Measurements from ENCODE around the gene LELP1.
"Not testable (repeated sequence)": the region's sequence is repeated elsewhere in the genome, so short reads cannot be mapped to it uniquely, and the experiment has no call there.

The LELP1 gene

GRCh38 chr1:153217212-153217611 is 14.0 kb downstream of the LELP1 start, which contains the start of gene PRR9:
PRR9 (plus strand) TSS chr1:153217584; CDS start chr1:153218145, 561 bp downstream.
- no peaks in the 10 kb centered on the region for H3K4me1 Mint-ChIP-seq (ENCODE audit: low read depth)
- no peak within 1 kb of the TSS for H3K4me3 Mint-ChIP-seq
- H3K36me3 Mint-ChIP-seq (ENCODE audit: low read depth) = no peaks in the 10 kb centered on the region
- H3K27me3 Mint-ChIP-seq = peaks cover 15% of the 10 kb centered on the region
- no peaks in the 10 kb centered on the region for H3K9me3 Mint-ChIP-seq
- no peak within 1 kb of the TSS for H3K27ac Mint-ChIP-seq

GRCh38 chr1:153217744-153218416 is 14.7 kb downstream of the LELP1 start:
- Mint-ChIP-seq H3K27me3 (peaks cover 12% of the 10 kb centered on the region), H3K27ac (no peak overlapping the region), H3K9me3 (no peaks in the 10 kb centered on the region), H3K36me3 (ENCODE audit: low read depth) (no peaks in the 10 kb centered on the region), H3K4me3 (no peak overlapping the region), H3K4me1 (ENCODE audit: low read depth) (no peaks in the 10 kb centered on the region)

GRCh38 chr1:153220606-153221303 is 17.5 kb downstream of the LELP1 start:
- Mint-ChIP-seq H3K36me3 (ENCODE audit: low read depth) (no peaks in the 10 kb centered on the region), H3K4me3 (no peak overlapping the region), H3K9me3 (no peaks in the 10 kb centered on the region), H3K27me3 (peaks cover 27% of the 10 kb centered on the region), H3K27ac (no peak overlapping the region), H3K4me1 (ENCODE audit: low read depth) (no peaks in the 10 kb centered on the region)

GRCh38 chr1:153223040-153223891 is 20.0 kb downstream of the LELP1 start:
- H3K27me3 Mint-ChIP-seq = peaks cover 27% of the 10 kb centered on the region
- not testable (repeated sequence) for H3K27ac Mint-ChIP-seq; H3K4me3 Mint-ChIP-seq; H3K36me3 Mint-ChIP-seq (ENCODE audit: low read depth); H3K4me1 Mint-ChIP-seq (ENCODE audit: low read depth); H3K9me3 Mint-ChIP-seq

GRCh38 chr1:153227810-153228209 is 24.6 kb downstream of the LELP1 start:
- Mint-ChIP-seq H3K4me3 (no peak overlapping the region), H3K9me3 (no peaks in the 10 kb centered on the region), H3K4me1 (ENCODE audit: low read depth) (no peaks in the 10 kb centered on the region), H3K27ac (no peak overlapping the region), H3K27me3 (peaks cover 23% of the 10 kb centered on the region), H3K36me3 (ENCODE audit: low read depth) (no peaks in the 10 kb centered on the region)

- Mint-ChIP-seq H3K4me3 (no peak overlapping the region), H3K36me3 (ENCODE audit: low read depth) (no peaks in the 10 kb centered on the region), H3K27ac (no peak overlapping the region), H3K9me3 (no peaks in the 10 kb centered on the region), H3K4me1 (ENCODE audit: low read depth) (no peaks in the 10 kb centered on the region), H3K27me3 (peaks cover 21% of the 10 kb centered on the region)
Measured at GRCh38 chr1:153228491-153228890, 25.3 kb downstream of the LELP1 start.

GRCh38 chr1:153229076-153229829 is 26.0 kb downstream of the LELP1 start:
- H3K27me3 Mint-ChIP-seq = peaks cover 16% of the 10 kb centered on the region
- H3K4me1 Mint-ChIP-seq (ENCODE audit: low read depth); H3K27ac Mint-ChIP-seq; H3K9me3 Mint-ChIP-seq; H3K36me3 Mint-ChIP-seq (ENCODE audit: low read depth); H3K4me3 Mint-ChIP-seq: not testable (repeated sequence)

GRCh38 chr1:153231363-153231762 is 28.1 kb downstream of the LELP1 start:
- H3K27ac Mint-ChIP-seq = no peak overlapping the region
- H3K4me1 Mint-ChIP-seq (ENCODE audit: low read depth) = no peaks in the 10 kb centered on the region
- no peaks in the 10 kb centered on the region for H3K36me3 Mint-ChIP-seq (ENCODE audit: low read depth)
- no peak overlapping the region for H3K4me3 Mint-ChIP-seq
- no peaks in the 10 kb centered on the region for H3K9me3 Mint-ChIP-seq
- peaks cover 20% of the 10 kb centered on the region for H3K27me3 Mint-ChIP-seq

- Mint-ChIP-seq H3K9me3 (no peaks in the 10 kb centered on the region), H3K4me1 (ENCODE audit: low read depth) (no peaks in the 10 kb centered on the region), H3K27ac (no peak overlapping the region), H3K4me3 (no peak overlapping the region), H3K27me3 (peaks cover 20% of the 10 kb centered on the region), H3K36me3 (ENCODE audit: low read depth) (no peaks in the 10 kb centered on the region)
Measured at GRCh38 chr1:153231785-153232184, 28.6 kb downstream of the LELP1 start.

GRCh38 chr1:153232553-153232952 is 29.3 kb downstream of the LELP1 start:
- H3K4me3 Mint-ChIP-seq = no peak overlapping the region
- H3K27ac Mint-ChIP-seq = no peak overlapping the region
- no peaks in the 10 kb centered on the region for H3K9me3 Mint-ChIP-seq
- H3K27me3 Mint-ChIP-seq = peaks cover 20% of the 10 kb centered on the region
- no peaks in the 10 kb centered on the region for H3K4me1 Mint-ChIP-seq (ENCODE audit: low read depth)
- no peaks in the 10 kb centered on the region for H3K36me3 Mint-ChIP-seq (ENCODE audit: low read depth)

- no peaks in the 10 kb centered on the region for H3K36me3 Mint-ChIP-seq (ENCODE audit: low read depth)
- no peaks in the 10 kb centered on the region for H3K9me3 Mint-ChIP-seq
- H3K4me1 Mint-ChIP-seq (ENCODE audit: low read depth) = no peaks in the 10 kb centered on the region
- H3K4me3 Mint-ChIP-seq = no peak overlapping the region
- H3K27me3 Mint-ChIP-seq = peaks cover 20% of the 10 kb centered on the region
- H3K27ac Mint-ChIP-seq = no peak overlapping the region
Measured at GRCh38 chr1:153233448-153233847, 30.2 kb downstream of the LELP1 start.

GRCh38 chr1:153238527-153238926 is 35.3 kb downstream of the LELP1 start:
- peaks cover 21% of the 10 kb centered on the region for H3K27me3 Mint-ChIP-seq
- H3K9me3 Mint-ChIP-seq = no peaks in the 10 kb centered on the region
- H3K4me1 Mint-ChIP-seq (ENCODE audit: low read depth) = no peaks in the 10 kb centered on the region
- no peaks in the 10 kb centered on the region for H3K36me3 Mint-ChIP-seq (ENCODE audit: low read depth)
- no peak overlapping the region for H3K27ac Mint-ChIP-seq
- no peak overlapping the region for H3K4me3 Mint-ChIP-seq

GRCh38 chr1:153242160-153242559 is 38.9 kb downstream of the LELP1 start:
- Mint-ChIP-seq H3K4me1 (ENCODE audit: low read depth) (no peaks in the 10 kb centered on the region), H3K27ac (no peak overlapping the region), H3K36me3 (ENCODE audit: low read depth) (no peaks in the 10 kb centered on the region), H3K27me3 (peaks cover 13% of the 10 kb centered on the region), H3K4me3 (no peak overlapping the region), H3K9me3 (peaks cover 6% of the 10 kb centered on the region)

GRCh38 chr1:153245466-153245865 is 42.2 kb downstream of the LELP1 start:
- Mint-ChIP-seq H3K36me3 (ENCODE audit: low read depth) (no peaks in the 10 kb centered on the region), H3K4me1 (ENCODE audit: low read depth) (no peaks in the 10 kb centered on the region), H3K9me3 (peaks cover 6% of the 10 kb centered on the region), H3K4me3 (no peak overlapping the region), H3K27me3 (peaks cover 14% of the 10 kb centered on the region), H3K27ac (no peak overlapping the region)

Measured in stimulated activated naive CD8-positive, alpha-beta T cell treated with anti-CD3 and anti-CD28 coated beads, Interleukin-15, Interleukin-2, amounts not matched to agents 100 ng/mL and 50 ng/mL, for 24 hours (primary cell).